ENCODE data around the gene MED12L.
"Not testable (repeated sequence)": the region's sequence is repeated elsewhere in the genome, so short reads cannot be mapped to it uniquely, and the experiment has no call there.

Gene MED12L, protein sequence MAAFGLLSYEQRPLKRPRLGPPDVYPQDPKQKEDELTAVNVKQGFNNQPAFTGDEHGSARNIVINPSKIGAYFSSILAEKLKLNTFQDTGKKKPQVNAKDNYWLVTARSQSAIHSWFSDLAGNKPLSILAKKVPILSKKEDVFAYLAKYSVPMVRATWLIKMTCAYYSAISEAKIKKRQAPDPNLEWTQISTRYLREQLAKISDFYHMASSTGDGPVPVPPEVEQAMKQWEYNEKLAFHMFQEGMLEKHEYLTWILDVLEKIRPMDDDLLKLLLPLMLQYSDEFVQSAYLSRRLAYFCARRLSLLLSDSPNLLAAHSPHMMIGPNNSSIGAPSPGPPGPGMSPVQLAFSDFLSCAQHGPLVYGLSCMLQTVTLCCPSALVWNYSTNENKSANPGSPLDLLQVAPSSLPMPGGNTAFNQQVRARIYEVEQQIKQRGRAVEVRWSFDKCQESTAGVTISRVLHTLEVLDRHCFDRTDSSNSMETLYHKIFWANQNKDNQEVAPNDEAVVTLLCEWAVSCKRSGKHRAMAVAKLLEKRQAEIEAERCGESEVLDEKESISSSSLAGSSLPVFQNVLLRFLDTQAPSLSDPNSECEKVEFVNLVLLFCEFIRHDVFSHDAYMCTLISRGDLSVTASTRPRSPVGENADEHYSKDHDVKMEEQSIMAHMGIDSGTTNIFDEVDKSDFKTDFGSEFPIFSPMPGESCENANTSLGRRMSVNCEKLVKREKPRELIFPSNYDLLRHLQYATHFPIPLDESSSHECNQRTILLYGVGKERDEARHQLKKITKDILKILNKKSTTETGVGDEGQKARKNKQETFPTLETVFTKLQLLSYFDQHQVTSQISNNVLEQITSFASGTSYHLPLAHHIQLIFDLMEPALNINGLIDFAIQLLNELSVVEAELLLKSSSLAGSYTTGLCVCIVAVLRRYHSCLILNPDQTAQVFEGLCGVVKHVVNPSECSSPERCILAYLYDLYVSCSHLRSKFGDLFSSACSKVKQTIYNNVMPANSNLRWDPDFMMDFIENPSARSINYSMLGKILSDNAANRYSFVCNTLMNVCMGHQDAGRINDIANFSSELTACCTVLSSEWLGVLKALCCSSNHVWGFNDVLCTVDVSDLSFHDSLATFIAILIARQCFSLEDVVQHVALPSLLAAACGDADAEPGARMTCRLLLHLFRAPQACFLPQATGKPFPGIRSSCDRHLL (N-terminal part only)

DNA sequence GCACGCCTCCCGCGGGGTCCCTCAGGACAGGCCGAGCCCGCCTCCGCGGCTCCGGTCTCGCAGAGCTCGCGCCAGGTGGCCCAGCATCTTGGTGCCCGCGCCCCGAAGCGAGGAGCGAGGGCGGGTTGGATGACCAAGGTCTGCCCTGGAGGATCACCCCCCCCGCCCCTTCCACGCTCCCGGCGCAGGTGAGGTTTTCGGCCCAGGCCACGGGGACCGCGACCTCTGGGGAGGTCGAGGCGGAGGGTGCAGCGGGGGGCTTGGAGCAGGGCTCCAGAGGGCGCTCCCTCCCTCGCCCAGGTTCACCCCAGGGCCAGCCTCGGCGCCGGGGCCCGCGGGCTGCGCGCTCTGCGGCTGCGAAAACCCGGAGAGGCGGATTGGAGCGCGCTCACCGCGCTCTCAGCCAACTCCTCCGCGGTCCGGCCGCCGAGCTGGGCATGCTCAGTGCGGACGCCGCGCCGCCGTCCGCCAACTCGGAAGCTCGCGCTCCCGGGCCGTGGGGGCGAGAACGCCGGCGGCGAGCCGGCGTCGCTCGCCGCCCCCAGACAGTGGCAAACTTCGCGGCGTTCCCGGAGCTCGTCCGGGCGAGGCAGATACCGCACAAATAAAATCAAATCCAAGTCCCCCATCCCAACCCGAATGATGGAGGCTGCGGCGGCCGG, at the start of gene MED12L:
TSS of gene MED12L (plus strand) at position 438 of the 662 bp plus-strand sequence. CDS start 1,263 bp downstream, outside the sequence.
- peak; percentile 90 for DNase-seq

DNA sequence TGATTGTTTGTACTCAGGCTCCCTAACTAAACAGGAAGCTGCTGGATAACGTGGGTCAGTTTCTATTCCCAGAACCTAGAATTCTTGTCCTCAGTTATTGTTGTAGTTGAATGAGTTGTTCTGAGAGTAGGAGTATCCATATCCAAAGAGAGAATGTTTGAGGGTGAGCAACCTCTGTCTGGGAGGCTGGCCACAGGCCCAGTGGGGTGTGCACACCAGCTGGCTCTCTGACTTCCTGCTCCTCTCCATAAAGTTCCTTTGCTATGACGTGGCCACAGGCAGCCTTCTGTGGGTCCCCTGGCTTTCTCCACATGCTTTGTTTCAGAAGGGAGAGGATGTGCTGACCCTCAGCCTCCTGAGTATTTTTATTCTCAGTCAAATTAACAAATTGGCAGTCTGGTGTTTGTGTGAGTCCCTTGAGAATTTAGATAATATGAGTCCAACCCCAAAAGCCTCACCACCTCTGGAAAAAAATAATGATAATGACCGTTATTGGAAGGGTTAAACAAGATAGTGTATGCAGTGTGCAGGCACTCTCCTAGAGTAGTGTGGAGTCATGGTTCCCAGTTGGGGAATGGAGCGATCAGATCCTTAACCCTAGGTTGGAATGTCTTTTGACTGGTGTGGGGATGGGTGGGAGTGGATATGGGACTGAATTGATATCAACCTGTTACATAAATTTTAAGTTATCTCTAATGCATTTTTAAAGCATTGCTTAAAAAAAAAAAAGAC, 47.6 kb upstream of the MED12L start:
- DNase-seq: peak; percentile 70

DNA sequence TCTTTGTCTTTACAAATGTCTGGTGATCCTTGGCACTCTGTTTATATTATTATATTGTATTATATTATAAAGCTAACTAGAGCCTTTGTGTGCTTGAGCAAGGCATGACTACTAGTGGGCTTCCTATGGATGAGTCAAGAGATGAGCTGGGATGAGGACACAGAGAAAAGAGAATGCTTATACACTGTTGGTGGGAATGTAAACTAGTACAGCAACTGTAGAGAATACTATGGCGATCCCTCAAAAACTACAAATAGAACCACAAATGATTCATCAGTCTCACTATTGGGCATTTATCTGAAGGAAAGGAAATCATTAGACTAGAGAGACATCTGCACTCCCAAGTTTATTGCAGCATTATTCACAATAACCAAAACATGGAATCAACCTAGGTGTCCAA, 40.8 kb upstream of the MED12L start:
- DNase-seq: no peak

GRCh38 chr3:151047636-151048035, 37.8 kb upstream of the MED12L start:
- no peak for DNase-seq

DNA sequence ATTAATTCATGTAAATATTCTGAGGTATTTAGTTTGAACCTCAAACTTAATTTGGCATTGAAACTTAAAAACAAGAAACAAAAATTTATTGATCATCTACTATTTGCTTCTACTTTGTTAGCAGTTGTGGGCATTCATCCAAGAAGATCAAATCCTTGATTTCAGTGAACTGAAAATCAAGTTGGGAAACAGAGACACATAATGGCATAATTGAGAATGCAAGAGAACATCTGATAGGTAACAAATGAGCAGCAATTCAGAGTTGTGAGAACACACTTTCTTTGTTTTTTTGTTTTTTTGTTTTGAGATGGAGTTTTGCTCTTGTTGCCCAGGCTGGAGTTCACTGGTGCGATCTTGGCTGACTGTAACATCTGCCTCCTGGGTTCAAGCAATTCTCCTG, 33.9 kb upstream of the MED12L start:
- DNase-seq: no peak

DNA sequence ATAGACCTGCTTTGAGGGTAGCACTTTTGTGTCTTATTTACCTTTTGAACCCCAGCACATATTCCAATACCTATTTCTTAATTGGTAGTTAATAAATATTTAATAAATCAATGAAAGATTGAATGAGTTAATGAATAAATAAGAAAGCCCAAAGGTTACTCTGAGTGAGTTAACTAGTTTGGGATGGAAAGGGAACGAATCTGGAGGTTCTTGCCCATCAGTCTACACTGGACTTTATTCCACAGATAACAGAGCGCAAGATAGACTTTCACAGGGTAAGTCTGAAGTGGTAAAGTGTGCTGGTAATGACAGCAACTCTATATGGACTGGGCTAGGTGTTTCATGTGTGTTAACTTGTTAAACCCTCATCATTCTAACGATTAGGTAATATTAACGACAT, 33.1 kb upstream of the MED12L start:
- DNase-seq: no peak

DNA sequence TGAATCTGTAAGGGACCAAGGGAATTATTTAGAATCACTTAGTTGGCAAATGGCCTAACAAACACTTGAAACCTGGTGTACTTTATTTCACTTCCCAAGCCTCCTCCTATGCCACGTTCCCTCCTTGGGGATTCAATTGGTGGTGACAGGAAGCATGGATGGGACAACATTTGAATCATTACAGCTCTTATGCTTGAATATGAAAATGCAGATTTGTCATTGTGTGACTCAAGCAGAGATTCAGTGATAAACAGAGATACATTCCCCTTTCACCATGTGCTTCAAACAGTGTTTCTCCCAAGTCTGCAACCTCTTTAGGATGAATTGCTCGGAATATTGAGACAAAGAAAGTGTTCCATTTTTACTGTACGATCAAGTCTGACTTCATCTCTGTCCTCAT, 32.7 kb upstream of the MED12L start:
- DNase-seq: no peak

DNA sequence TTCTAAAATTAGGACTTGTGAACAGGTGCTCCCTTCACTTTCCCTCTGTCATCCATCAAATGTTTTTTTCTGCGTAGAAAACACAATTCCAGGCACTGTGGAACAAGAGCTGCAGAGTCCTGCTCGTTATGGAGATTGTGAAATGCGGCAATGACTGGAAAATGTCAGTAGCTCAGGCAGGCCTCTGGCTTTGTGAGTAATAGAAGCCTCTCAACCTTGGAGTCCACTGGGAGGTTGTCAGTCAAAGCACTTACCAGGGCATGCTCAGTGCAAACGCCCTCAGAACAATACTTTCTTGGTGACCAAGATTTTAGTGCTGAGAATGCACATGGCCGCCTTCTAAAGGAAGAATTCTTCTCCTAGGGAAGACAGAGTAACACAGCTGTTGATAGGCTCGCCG, 26.7 kb upstream of the MED12L start:
- peak; percentile 72 for DNase-seq

DNA sequence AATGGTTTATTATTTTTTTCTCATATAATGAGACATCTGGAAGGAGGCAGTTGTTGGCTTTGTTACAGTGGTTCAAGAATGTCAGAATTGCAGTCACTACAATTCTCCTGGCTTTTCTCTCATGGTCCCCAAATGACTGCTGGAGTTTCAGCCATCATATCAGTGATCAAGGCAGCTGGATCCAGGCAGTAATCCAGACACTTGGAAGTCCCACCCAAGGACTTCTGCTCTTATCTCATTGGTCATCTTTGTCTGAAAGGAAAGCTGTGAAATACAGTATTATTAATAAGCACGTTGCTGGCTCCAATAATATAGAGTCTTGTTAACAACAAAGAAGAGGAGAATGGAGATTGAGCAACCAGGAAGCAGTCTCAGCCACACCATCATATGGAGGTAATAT, 22.9 kb upstream of the MED12L start:
- DNase-seq: no peak

- peak; percentile 61 for DNase-seq
Observed at GRCh38 chr3:151067158-151067557, 18.3 kb upstream of the MED12L start.

DNA sequence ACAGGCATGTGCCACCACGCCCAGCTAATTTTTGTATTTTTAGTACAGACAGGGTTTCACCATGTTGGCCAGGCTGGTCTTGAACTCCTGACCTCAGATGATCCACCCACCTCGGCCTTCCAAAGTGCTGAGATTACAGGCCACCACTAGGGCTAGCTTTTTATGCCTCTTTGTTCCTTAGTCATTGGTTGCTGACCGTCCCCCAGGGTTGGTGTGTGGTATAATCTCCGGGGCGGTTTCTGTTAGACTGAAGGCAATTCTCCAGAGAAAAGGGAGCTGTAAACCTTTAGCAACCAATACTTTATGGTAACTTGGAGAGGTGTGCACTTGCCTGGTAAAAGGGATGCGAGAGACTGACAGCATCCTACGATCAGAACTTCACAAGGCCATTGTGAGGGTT, 12.6 kb upstream of the MED12L start:
- not testable (repeated sequence) for DNase-seq

DNA sequence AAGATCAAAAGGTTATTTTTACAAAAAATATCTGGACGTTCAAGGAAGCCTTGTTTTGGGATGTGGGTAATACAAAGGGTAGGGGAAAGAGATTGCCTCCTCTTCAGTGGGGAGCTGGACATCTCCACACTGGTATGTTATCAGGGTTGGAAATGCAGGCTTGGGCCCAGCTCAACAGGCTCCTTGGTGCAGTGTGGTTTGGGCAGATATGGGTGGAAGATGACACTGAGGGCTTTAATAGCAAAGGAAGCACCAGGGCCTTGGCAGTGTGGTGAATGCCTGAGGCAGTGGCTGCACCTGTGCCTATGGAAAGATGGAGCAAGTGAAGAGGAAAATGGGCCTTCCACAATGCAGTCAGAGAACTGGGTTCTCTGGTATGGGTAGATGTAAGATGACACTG, 11.2 kb upstream of the MED12L start:
- no peak for DNase-seq

- no peak for DNase-seq
Observed at GRCh38 chr3:151075869-151076562, 9.4 kb upstream of the MED12L start.

DNA sequence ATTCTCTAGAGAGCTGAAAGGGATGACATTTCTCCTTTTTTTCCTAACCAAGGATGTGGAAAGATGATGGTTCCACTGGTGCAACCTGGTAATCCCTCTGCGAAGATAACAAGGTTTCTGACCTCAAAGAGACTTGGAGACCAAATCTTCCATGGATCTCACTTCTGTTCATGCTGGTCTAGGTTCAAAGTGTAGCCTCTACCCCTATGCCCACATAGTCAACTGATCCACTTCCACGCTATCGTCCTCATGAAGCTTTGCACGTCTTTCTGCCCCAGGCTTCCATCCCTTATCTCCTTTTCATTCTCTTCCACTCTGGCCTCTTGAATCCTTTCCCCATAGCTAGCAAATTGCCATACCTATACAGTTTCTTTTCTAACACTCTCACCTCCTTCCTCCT, 8.8 kb upstream of the MED12L start:
- DNase-seq: no peak

GRCh38 chr3:151081082-151081481, 4.4 kb upstream of the MED12L start:
- DNase-seq: not testable (repeated sequence)

DNA sequence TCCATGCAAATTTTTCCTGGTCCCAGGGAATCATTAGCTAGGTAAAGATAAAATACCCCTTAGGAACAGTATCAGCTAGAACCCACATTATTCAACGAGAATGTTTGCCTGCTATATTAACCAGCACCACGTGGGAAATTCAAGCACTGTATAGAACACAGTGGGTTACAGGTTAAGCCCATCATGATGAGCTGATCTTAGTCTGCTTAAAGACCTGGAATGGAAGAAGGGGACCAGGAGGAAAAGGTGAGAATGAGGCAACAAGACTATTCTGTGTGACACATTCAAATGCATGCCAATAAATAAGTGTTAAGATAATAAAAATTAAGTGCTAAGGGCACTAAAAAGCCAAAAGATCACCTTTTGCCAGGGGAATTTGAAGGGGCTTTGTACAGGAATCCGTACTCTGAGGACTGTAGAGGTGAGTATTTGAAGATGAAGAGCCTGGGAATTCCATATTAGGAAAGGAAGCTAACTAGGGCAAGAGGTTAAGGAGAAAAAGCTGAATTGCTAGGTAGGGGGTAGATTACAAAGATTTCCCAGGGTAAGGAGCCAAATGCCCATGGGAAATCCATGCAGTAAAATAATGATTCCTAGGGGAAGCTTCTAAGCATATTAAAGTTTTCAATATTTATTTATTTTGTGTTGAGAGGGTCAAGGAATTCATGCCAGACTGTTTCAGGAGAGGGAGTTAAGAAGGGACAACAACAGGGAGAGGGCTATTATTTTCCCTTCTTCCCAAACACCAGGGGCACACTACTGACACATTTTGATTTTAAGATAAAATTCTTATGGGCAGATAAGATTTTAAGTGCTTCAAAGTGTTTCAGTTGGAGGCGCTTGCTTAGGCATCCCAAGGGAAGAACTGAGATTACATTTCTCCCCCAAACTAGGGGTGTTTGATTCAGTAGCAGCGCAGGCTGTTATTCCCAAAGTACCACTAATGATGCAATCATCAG, 2.3 kb upstream of the MED12L start:
- DNase-seq: no peak

DNA sequence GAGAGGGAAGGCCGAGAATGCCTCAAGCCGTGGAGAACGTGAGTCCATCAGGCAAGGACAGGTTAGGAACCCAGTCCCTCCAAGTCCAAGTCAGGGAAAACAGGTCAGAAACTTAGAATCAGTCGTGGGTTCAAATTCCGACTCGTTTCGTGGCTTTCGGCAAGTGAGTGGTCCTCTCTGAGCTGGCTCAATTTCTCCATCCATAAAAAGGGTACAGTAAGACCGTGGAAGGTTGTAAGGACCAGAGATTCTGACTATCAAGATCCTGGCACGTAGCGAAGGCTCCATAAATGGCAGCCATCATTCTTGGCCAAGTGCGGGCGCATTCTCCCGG, 604 bp upstream of the MED12L start:
- DNase-seq: no peak

- DNase-seq: peak; percentile 82
Observed at GRCh38 chr3:151085889-151086483, 522 bp downstream of the MED12L start.

DNA sequence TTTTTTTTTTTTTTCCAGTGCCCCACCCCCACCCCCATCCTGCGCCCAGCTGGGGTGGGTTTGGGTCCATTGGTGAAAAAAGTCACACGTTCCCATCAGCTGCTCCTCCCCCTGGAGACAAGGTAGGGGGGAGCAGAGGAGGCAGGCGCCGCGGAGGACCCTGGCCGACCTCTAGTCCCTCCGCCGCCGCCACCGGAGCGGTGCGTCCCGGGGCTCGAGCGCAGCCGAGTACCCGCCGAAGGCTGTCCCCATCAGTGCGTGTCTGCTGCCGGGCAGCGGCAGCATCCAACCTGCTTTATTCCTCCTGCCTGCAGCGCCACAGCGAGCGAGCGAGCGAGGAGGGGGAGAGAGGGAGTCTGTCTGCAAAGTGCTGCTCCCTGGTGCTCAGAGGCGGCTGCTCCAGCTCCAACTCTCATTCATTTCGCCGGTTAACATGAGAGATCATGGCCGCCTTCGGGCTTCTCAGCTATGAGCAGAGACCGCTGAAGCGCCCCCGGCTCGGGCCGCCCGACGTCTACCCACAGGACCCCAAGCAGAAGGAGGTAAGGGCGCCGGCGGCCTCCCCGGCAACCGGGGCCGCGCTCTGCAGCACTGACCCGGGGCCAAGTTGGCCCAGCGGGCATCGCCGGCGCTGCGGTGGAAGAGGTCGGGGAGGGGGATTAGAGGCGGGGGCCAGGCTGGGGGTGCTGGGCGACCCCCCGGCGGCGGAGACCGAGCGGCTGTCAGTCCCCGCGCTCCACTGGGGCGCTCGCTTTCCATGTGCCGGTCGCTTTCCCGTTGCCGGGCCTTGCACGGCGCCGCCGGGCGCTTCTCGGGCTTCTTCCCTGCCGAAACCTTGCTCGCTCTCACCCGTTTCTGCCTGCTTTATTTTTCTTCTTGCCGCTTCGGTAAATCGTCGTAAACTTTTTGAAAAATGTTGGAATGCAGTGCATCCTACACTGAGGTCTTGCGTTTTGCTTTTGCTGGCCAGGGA, 1.3 kb downstream of the MED12L start:
- DNase-seq: peak; percentile 96

Measured in islet precursor cell (in vitro differentiated cells).